HG03520 (cell line): ENCODE results near the gene PUSL1.

Experiments used
- ATAC-seq: cut with Tn5 transposase; IDR thresholded peaks from one replicate; pipeline ENCODE4 v1.9.1; 2021; ENCODE audit warnings: mild to moderate bottlenecking, moderate library complexity; ENCODE audit not compliant: unreplicated experiment

The PUSL1 gene

GRCh38 chr1:1293263-1294249 lies 14.8 kb upstream of the PUSL1 start:
- no peak for ATAC-seq

- ATAC-seq = no peak
Observed at GRCh38 chr1:1294250-1294890, 14.0 kb upstream of the PUSL1 start.

DNA sequence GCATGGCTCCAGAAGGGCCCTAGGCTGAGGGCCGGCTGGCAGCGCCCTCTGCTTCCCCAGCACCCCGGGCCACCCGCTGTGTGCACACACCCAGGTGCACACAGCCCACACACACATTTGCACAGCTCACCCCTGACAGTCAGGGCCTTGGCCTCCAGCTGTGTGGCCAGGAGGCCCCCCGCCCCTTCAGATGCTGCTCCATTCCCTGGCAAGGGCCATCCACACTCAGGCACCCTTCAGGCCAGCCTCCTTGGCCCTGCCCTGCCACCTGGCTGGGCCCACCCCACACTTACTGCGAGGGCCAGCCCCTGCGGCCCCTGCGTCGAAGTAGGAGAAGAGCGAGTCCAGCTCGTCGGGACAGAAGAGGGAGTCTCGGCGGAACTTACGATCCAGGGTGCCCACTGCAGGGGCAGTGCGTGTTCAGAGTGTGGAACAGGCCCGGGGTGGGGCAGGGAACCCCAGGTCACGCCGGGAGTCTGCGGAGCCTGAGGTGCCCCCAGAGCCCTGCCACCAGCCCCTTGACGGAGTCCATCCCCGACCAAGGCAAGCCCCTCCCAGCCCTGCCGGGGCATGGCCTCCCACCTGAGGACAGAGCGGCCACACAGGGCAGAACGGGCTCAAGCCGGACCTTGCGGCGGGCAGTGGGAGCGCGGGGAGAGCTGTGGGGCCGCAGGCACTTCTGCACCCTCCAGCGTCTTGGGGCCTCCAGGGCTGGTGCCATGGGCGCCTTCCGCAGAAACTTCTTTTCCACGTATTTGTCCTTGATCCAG lies 13.1 kb upstream of the PUSL1 start:
- ATAC-seq = no peak

- no peak for ATAC-seq
Observed at GRCh38 chr1:1296070-1297061, 12.0 kb upstream of the PUSL1 start.

GRCh38 chr1:1297802-1298424 lies 10.5 kb upstream of the PUSL1 start:
- ATAC-seq = no peak

DNA sequence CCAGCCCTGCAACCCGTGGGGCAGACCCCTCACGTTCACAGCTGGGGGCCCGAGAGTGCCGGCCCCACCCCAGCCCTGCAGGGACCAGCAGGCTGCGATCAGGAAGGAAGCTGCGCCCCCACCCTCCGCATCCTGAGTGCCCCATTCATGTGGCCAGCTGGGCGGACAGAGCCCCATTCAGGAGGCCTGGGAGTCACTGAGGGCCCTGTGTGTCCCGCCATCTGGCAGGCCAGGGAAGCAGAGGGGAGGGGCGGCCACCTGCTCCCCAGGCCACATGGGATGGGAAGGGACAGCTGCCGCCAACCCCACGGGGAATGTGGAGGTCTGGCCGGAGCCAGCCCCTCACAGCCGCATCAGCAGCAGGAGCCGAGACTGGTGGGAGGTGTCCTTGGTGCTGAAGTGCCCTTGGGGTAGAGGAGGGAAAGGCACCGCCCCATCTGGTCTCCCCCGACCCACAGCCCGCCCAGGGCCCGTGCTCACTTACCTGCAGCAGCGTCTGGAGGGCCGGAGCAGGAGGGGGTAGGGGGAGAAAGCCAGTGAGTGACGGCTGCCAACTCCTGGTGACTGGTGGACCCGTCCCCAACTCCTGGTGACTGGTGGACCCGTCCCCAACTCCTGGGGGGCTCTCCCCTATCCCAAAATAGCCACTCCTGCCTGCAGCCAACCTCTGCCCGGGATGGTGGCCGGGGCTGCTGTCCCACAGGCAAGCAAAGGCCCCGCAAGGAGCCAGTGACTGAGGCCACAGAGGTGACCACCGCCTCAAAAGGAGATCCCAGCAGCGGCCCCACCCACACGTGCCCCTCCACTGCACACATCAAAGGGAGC lies 9.3 kb upstream of the PUSL1 start:
- ATAC-seq = no peak

- no peak for ATAC-seq
Observed at GRCh38 chr1:1299686-1300351, 8.6 kb upstream of the PUSL1 start.

- no peak for ATAC-seq
Observed at GRCh38 chr1:1300352-1300739, 8.1 kb upstream of the PUSL1 start.

GRCh38 chr1:1302006-1302430 lies 6.4 kb upstream of the PUSL1 start:
- ATAC-seq = no peak

GRCh38 chr1:1302951-1303509 lies 5.4 kb upstream of the PUSL1 start:
- no peak for ATAC-seq

DNA sequence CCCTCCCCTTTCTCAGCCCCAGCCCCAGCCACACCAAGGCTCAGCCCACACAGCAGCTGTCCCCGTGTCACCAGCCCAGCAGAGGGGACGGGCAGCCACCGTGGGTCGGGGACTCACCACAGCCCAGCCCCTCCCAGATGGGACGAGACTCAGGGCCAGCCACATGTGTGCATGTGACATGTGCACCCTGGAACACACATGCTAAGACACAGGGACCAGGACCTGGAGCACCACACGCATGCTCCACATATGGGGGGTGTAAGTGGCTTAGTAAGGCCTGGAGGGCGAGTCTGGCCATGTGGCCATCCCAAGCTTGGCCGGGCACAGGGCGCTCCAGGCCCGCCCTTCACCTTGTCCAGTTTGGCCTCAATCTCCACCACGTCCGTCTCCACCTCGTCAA lies 4.7 kb upstream of the PUSL1 start:
- no peak for ATAC-seq

DNA sequence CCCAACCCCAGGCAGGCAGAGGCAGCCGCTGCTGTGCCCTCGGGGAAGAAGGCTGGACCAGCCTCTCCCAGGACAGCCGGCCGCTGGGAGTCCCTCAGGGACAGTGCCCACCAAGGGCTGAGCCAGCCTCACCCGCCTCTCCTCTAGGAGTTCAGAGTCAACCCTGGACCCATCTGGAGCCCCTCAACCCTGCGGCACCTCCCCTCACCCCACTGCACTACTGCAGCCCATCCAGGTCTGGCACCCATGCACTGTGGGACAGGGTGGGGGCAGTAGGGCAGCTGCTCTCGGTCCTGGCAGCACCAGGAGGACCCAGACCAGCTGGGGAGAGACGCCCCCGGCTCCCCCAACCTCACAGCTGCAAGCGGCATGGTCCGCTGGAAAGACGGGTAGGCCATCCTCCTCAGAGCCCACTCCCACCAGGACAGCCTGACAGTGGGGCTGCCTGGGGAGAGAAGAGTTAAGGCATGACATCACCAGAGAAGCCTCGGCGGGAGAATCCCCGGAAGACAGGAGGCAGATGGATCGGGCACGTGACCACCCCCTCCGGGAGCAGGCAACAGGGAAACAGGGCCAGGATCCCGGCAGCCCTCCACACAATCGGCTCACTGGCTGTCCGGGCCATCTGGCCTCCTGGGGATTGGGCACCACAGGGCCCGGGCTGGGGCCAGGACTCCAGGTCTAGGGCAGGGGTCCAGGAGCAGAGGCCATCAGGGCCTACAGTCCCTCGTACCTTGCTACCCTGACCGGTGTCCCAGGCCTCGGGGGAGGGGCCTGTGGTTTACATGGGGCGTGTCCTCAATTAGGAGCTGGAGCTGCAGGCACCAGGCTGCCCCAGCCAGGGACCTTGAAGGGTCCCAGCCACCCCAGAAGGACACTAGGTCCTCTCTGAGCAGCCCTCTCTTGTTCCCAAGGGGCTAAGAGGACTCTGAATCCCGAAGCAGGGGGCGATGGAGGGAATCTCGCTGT lies 3.8 kb upstream of the PUSL1 start:
- ATAC-seq = no peak

DNA sequence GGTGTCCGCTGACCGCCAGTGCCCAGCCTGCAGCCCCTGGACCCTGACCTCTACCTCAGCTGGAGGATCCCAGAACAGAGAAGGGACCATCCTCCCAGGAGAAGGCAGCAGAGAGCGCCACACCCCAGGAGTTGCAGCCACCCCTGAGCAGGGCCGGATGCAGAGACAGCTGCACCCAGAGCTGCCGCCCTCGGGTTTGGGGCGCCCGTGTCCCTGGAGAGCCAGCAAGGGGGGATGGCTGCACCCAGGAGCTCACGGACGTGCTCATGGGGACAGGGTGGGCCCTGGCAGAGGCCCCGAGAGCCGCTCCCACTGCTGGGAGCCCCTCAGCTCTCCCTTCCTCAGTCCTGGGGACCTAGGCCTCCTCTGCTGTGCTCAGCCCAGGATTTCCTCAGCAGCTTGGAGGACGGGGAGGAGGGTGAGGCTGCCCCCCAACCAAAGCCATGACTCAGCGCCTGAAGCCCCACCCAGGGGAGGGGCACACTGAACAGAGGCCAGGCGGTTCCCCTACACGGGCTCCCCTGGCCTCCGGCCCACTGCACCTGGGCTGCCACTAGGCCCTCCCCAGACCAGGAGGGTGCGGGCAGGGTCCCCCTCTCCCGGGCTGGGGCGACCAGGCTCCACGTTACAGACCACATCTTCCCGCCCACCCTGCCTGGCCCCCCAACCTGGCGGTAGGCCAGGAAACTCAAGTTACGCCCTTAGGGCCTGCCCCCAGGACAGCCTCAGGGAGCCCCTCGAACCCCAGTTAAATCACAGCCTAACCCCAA lies 2.9 kb upstream of the PUSL1 start:
- ATAC-seq = no peak

GRCh38 chr1:1306070-1306660 lies 2.2 kb upstream of the PUSL1 start:
- no peak for ATAC-seq

DNA sequence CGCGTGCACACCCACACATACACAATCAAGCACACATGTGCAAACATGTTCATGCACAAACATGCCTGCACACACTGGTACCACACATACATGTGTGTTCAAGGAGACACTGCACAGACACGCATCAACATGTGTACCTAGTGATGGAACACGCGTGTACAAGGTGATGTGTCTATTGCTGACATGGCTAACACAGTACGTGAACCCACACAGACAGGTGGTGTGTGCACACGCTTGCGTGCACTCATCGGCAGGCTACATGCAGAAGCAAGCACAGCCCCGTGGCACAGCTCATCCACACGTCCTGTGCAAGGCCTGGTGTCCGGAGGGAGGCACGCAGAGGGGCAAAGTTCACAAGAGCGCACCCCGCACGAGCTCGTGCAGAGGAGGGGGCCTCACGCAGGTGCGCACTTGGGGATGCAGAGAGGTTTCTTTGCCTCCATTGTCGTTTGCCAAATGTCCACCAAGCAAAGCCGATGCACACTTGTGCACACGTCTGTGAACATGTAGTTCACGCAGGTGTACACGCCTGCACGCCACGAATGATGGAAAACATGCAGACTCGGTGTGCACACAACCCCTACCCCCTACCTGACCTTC lies 1.6 kb upstream of the PUSL1 start:
- ATAC-seq = no peak
